Activated CD4-positive, alpha-beta memory T cell treated with anti-CD3 and anti-CD28 coated beads, Interleukin-2, amount 10 ng/mL, durations not matched to agents 7 days and 5 days (primary cell): ENCODE data around the gene ACAP2. TPM values are rescaled to one million over a fixed set of nuclear protein-coding genes. Genes with fewer than 3 reads are reported as not detected.

Experiments
- CTCF ChIA-PET: fragments of 350-600 bp; sonication (Branson Sonifier 250); formaldehyde crosslinking; loops from one replicate; lab custom pipeline; 2021; ENCODE audit warnings: antibody characterized with exemption, inconsistent platforms; lab: Charles Lee
- POLR2A ChIA-PET: fragments of 350-600 bp; sonication (Branson Sonifier 250); formaldehyde crosslinking; loops from one replicate; lab custom pipeline; 2021; ENCODE audit warnings: antibody characterized with exemption; lab: Charles Lee
- DNase-seq: peaks from one replicate; pipeline ENCODE4 v3.0.0-alpha.2; 2020
- H3K27ac Mint-ChIP-seq: one replicate; pipeline ENCODE4 v1.8.0; 2021; ENCODE audit warnings: mild to moderate bottlenecking, mixed read lengths
- H3K27me3 Mint-ChIP-seq: one replicate; pipeline ENCODE4 v1.8.0; 2021; ENCODE audit warnings: mixed read lengths
- H3K36me3 Mint-ChIP-seq: one replicate; pipeline ENCODE4 v1.8.0; 2021; ENCODE audit warnings: low read depth, mixed read lengths
- H3K4me1 Mint-ChIP-seq: one replicate; pipeline ENCODE4 v1.8.0; 2021; ENCODE audit warnings: mixed read lengths
- H3K4me3 Mint-ChIP-seq: one replicate; pipeline ENCODE4 v1.8.0; 2021; ENCODE audit warnings: mild to moderate bottlenecking, mixed read lengths
- H3K9me3 Mint-ChIP-seq: one replicate; pipeline ENCODE4 v1.8.0; 2021; ENCODE audit warnings: mixed read lengths
- total RNA-seq, 2 experiments: library from RNA; stranded (reverse); gene quantifications; one replicate each; pipeline ENCODE4 v1.2.3, GENCODE V29; 2021

The ACAP2 gene
- total RNA-seq, 2 experiments from 2014 or later = 76.0 to 77.4 TPM

- Mint-ChIP-seq H3K9me3 (peaks cover 6% of the 10 kb centered on the region), H3K36me3 (peaks cover 3% of the 10 kb centered on the region), H3K27me3 (no peaks in the 10 kb centered on the region), H3K27ac (peak overlapping the region; percentile 70), H3K4me1 (peaks cover 19% of the 10 kb centered on the region), H3K4me3 (no peak overlapping the region)
- DNase-seq = no peak
- POLR2A ChIA-PET = interaction anchor here (2.3 kb wide), 1 partner anchor 17 kb away, joined by 7 read pairs; no protein-coding TSS in a partner anchor
- CTCF ChIA-PET = interaction anchor here (1.0 kb wide), 1 partner anchor 187 kb away, joined by 3 read pairs; no protein-coding TSS in a partner anchor
These were observed 15.5 kb upstream of the ACAP2 start for GRCh38 chr3:195458316-195458717.

GRCh38 chr3:195455789-195456188 is 13.0 kb upstream of the ACAP2 start:
- Mint-ChIP-seq H3K36me3 (peaks cover 3% of the 10 kb centered on the region), H3K4me3 (no peak overlapping the region), H3K4me1 (peaks cover 25% of the 10 kb centered on the region), H3K27ac (no peak overlapping the region), H3K9me3 (peaks cover 6% of the 10 kb centered on the region), H3K27me3 (peaks cover 2% of the 10 kb centered on the region)
- CTCF ChIA-PET = interaction anchor here (1.0 kb wide), 1 partner anchor 185 kb away, joined by 3 read pairs; the partner anchor contains the start of gene XXYLT1
- POLR2A ChIA-PET = interaction anchor here (0.8 kb wide), 1 partner anchor 15 kb away, joined by 5 read pairs; no protein-coding TSS in a partner anchor
- DNase-seq = no peak

GRCh38 chr3:195453236-195453635 is 10.4 kb upstream of the ACAP2 start:
- H3K27me3 Mint-ChIP-seq = peaks cover 2% of the 10 kb centered on the region
- H3K4me1 Mint-ChIP-seq = peaks cover 20% of the 10 kb centered on the region
- POLR2A ChIA-PET = no interaction called here
- no peak for DNase-seq
- no peak overlapping the region for H3K4me3 Mint-ChIP-seq
- peaks cover 3% of the 10 kb centered on the region for H3K36me3 Mint-ChIP-seq
- CTCF ChIA-PET = interaction anchor here (0.6 kb wide), 1 partner anchor 1037 kb away, joined by 6 read pairs; no protein-coding TSS in a partner anchor
- peak overlapping the region; percentile 36 for H3K27ac Mint-ChIP-seq
- peaks cover 6% of the 10 kb centered on the region for H3K9me3 Mint-ChIP-seq

GRCh38 chr3:195451373-195452015 is 8.7 kb upstream of the ACAP2 start:
- H3K4me3 Mint-ChIP-seq = no peak overlapping the region
- peaks cover 3% of the 10 kb centered on the region for H3K36me3 Mint-ChIP-seq
- no peak overlapping the region for H3K27ac Mint-ChIP-seq
- H3K4me1 Mint-ChIP-seq = peaks cover 17% of the 10 kb centered on the region
- DNase-seq = no peak
- H3K9me3 Mint-ChIP-seq = peaks cover 6% of the 10 kb centered on the region
- peaks cover 2% of the 10 kb centered on the region for H3K27me3 Mint-ChIP-seq
- ChIA-PET POLR2A (interaction anchor here (0.5 to 1.0 kb wide), 2 partner anchors 9 to 108 kb away, joined by 3 read pairs; partner anchors contain the start of gene ACAP2), CTCF (no interaction called here)

- no peak overlapping the region for H3K4me3 Mint-ChIP-seq
- POLR2A ChIA-PET = interaction anchor here (0.5 kb wide), 1 partner anchor 108 kb away, joined by 3 read pairs; no protein-coding TSS in a partner anchor
- H3K27ac Mint-ChIP-seq = no peak overlapping the region
- DNase-seq = no peak
- H3K27me3 Mint-ChIP-seq = peaks cover 2% of the 10 kb centered on the region
- CTCF ChIA-PET = no interaction called here
- H3K4me1 Mint-ChIP-seq = peaks cover 21% of the 10 kb centered on the region
- peaks cover 6% of the 10 kb centered on the region for H3K9me3 Mint-ChIP-seq
- H3K36me3 Mint-ChIP-seq = peaks cover 3% of the 10 kb centered on the region
These were observed 8.0 kb upstream of the ACAP2 start for GRCh38 chr3:195450731-195451229.

- no peaks in the 10 kb centered on the region for H3K9me3 Mint-ChIP-seq
- POLR2A ChIA-PET = no interaction called here
- CTCF ChIA-PET = no interaction called here
- no peaks in the 10 kb centered on the region for H3K36me3 Mint-ChIP-seq
- H3K27me3 Mint-ChIP-seq = peaks cover 2% of the 10 kb centered on the region
- no peak overlapping the region for H3K27ac Mint-ChIP-seq
- no peak for DNase-seq
- no peak overlapping the region for H3K4me3 Mint-ChIP-seq
- peaks cover 27% of the 10 kb centered on the region for H3K4me1 Mint-ChIP-seq
These were observed 5.5 kb upstream of the ACAP2 start for GRCh38 chr3:195448205-195448875.

- H3K4me3 Mint-ChIP-seq = no peak overlapping the region
- peaks cover 23% of the 10 kb centered on the region for H3K4me1 Mint-ChIP-seq
- POLR2A ChIA-PET = no interaction called here
- H3K27ac Mint-ChIP-seq = no peak overlapping the region
- CTCF ChIA-PET = no interaction called here
- H3K36me3 Mint-ChIP-seq = no peaks in the 10 kb centered on the region
- DNase-seq = no peak
- peaks cover 2% of the 10 kb centered on the region for H3K27me3 Mint-ChIP-seq
- H3K9me3 Mint-ChIP-seq = no peaks in the 10 kb centered on the region
These were observed 4.4 kb upstream of the ACAP2 start for GRCh38 chr3:195447201-195447600.

GRCh38 chr3:195446359-195446758 is 3.5 kb upstream of the ACAP2 start:
- POLR2A ChIA-PET = no interaction called here
- Mint-ChIP-seq H3K27ac (no peak overlapping the region), H3K4me1 (peaks cover 27% of the 10 kb centered on the region), H3K4me3 (no peak overlapping the region), H3K9me3 (no peaks in the 10 kb centered on the region), H3K36me3 (no peaks in the 10 kb centered on the region), H3K27me3 (peaks cover 2% of the 10 kb centered on the region)
- DNase-seq = no peak
- CTCF ChIA-PET = no interaction called here

- Mint-ChIP-seq H3K4me3 (no peak overlapping the region), H3K27ac (no peak overlapping the region), H3K4me1 (peaks cover 32% of the 10 kb centered on the region), H3K9me3 (no peaks in the 10 kb centered on the region), H3K27me3 (no peaks in the 10 kb centered on the region), H3K36me3 (no peaks in the 10 kb centered on the region)
- no peak for DNase-seq
- POLR2A ChIA-PET = no interaction called here
- CTCF ChIA-PET = no interaction called here
These were observed 3.1 kb upstream of the ACAP2 start for GRCh38 chr3:195445885-195446284.

GRCh38 chr3:195443391-195443989 is 670 bp upstream of the ACAP2 start:
- no peaks in the 10 kb centered on the region for H3K27me3 Mint-ChIP-seq
- CTCF ChIA-PET = interaction anchor here (0.9 to 1.4 kb wide), 4 partner anchors 17 to 173 kb away, joined by 3 to 7 read pairs (median 4); partner anchors contain the start of gene XXYLT1
- peaks cover 44% of the 10 kb centered on the region for H3K4me1 Mint-ChIP-seq
- peak overlapping the region; percentile 76 for H3K27ac Mint-ChIP-seq
- no peaks in the 10 kb centered on the region for H3K9me3 Mint-ChIP-seq
- POLR2A ChIA-PET = interaction anchor here (0.7 to 2.6 kb wide), 14 partner anchors 8 to 174 kb away, joined by 3 to 10 read pairs (median 4); no protein-coding TSS in a partner anchor
- H3K4me3 Mint-ChIP-seq = peak overlapping the region; percentile 94
- peaks cover 3% of the 10 kb centered on the region for H3K36me3 Mint-ChIP-seq
- DNase-seq = no peak

- H3K27ac Mint-ChIP-seq = peak overlapping the region; percentile 92
- peak overlapping the region; percentile 94 for H3K4me3 Mint-ChIP-seq
- no peaks in the 10 kb centered on the region for H3K27me3 Mint-ChIP-seq
- peaks cover 44% of the 10 kb centered on the region for H3K4me1 Mint-ChIP-seq
- DNase-seq = peak; percentile 53
- ChIA-PET POLR2A (interaction anchor here (1.0 to 2.6 kb wide), 13 partner anchors 15 to 770 kb away, joined by 3 to 10 read pairs (median 4); partner anchors contain the start of genes LSG1 and XXYLT1), CTCF (interaction anchor here (3.8 kb wide), 1 partner anchor 171 kb away, joined by 32 read pairs; the partner anchor contains the start of gene XXYLT1)
- H3K36me3 Mint-ChIP-seq = peaks cover 5% of the 10 kb centered on the region
- H3K9me3 Mint-ChIP-seq = no peaks in the 10 kb centered on the region
These were observed 738 bp downstream of the ACAP2 start for GRCh38 chr3:195441992-195442572.

GRCh38 chr3:195441476-195441991 is 1.3 kb downstream of the ACAP2 start:
- DNase-seq = no peak
- Mint-ChIP-seq H3K4me3 (peak overlapping the region; percentile 94), H3K9me3 (no peaks in the 10 kb centered on the region), H3K27ac (peak overlapping the region; percentile 92), H3K27me3 (no peaks in the 10 kb centered on the region), H3K36me3 (peaks cover 8% of the 10 kb centered on the region), H3K4me1 (peaks cover 44% of the 10 kb centered on the region)
- ChIA-PET POLR2A (interaction anchor here (1.0 to 2.6 kb wide), 11 partner anchors 14 to 769 kb away, joined by 3 to 10 read pairs (median 4); partner anchors contain the start of genes LSG1 and XXYLT1), CTCF (interaction anchor here (0.9 to 3.8 kb wide), 2 partner anchors 82 to 171 kb away, joined by 3 to 32 read pairs; partner anchors contain the start of gene XXYLT1)
